Sigmoid colon (tissue), 3 donors: Measurements from ENCODE around the gene NECTIN1.

Source experiments
- CTCF ChIP-seq, 4 experiments: fragments of 450-650 bp in 3 of 4; fragments of 200-600 bp in 1 of 4; IDR thresholded peaks; one replicate each; pipeline ENCODE4 v1.5.1; 2016 to 2019; ENCODE audit warnings: antibody characterized with exemption in 4 of 4, mild to moderate bottlenecking in 3 of 4, moderate library complexity in 2 of 4
- POLR2A ChIP-seq, 2 donors: fragments of 450-650 bp; IDR thresholded peaks; one replicate each; pipeline ENCODE4 v1.6.1; 2016; ENCODE audit warnings: antibody characterized with exemption in 2 of 2, mild to moderate bottlenecking in 2 of 2, moderate library complexity in 2 of 2

- TF ChIP-seq POLR2A (IDR thresholded peaks at IDR 0.05) (no peak), CTCF (IDR thresholded peaks at IDR 0.05) (no peak)
These were observed 15.6 kb upstream of the NECTIN1 start for GRCh38 chr11:119744577-119744976.
